ENCODE measurements around the gene KCNC1.

KCNC1 gene

DNA sequence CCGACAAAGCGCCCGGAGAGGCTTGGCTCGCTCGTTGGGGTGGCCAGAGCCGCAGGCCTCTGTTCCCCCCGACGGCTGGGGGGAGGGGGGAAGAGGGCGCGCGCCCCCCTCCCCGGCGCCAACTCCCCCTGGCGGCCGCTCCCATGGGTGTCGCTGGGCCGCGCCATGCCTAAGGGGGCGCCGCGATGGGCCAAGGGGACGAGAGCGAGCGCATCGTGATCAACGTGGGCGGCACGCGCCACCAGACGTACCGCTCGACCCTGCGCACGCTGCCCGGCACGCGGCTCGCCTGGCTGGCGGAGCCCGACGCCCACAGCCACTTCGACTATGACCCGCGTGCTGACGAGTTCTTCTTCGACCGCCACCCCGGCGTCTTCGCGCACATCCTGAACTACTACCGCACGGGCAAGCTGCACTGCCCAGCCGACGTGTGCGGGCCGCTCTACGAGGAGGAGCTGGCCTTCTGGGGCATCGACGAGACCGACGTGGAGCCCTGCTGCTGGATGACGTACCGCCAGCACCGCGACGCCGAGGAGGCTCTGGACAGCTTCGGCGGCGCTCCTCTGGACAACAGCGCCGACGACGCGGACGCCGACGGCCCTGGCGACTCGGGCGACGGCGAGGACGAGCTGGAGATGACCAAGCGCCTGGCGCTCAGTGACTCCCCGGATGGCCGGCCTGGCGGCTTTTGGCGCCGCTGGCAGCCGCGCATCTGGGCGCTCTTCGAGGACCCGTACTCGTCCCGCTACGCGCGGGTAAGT lies 1.4 kb downstream of the KCNC1 start:
- TF ChIP-seq, protein P1, sequence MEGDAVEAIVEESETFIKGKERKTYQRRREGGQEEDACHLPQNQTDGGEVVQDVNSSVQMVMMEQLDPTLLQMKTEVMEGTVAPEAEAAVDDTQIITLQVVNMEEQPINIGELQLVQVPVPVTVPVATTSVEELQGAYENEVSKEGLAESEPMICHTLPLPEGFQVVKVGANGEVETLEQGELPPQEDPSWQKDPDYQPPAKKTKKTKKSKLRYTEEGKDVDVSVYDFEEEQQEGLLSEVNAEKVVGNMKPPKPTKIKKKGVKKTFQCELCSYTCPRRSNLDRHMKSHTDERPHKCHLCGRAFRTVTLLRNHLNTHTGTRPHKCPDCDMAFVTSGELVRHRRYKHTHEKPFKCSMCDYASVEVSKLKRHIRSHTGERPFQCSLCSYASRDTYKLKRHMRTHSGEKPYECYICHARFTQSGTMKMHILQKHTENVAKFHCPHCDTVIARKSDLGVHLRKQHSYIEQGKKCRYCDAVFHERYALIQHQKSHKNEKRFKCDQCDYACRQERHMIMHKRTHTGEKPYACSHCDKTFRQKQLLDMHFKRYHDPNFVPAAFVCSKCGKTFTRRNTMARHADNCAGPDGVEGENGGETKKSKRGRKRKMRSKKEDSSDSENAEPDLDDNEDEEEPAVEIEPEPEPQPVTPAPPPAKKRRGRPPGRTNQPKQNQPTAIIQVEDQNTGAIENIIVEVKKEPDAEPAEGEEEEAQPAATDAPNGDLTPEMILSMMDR (conservative IDR thresholded peaks at IDR 0.05; ENCODE audit: control insufficient read depth, insufficient read depth, low read depth, low read length), result no peak
- no peak overlapping the region for H3K4me3 ChIP-seq (ENCODE audit: control insufficient read depth, low read depth, low read length)

DNA sequence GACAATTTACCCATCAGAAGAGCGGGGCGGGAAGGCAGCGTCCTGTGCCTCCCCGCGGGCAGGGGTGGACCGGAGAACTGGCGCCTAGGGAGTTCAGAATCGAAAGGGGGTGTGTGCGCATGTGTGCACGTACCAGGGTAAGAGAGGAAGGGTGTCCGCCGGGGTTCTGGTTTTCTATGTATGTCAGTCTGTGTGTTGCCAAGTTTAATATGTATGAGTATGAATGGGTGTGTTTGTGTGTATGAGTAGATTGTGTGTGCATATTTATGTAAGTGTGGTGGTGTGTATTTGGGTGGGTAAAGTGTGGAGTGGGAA lies 2.0 kb downstream of the KCNC1 start:
- H3K4me3 ChIP-seq (ENCODE audit: control insufficient read depth, low read depth, low read length), result no peak overlapping the region
- TF ChIP-seq, protein P1 (conservative IDR thresholded peaks at IDR 0.05; ENCODE audit: control insufficient read depth, insufficient read depth, low read depth, low read length), result no peak
- no peak for DNase-seq (ENCODE audit: low read depth)

More for the DNA sequence above, 1.4 kb downstream of the KCNC1 start:
- no peak for DNase-seq (ENCODE audit: low read depth)

DNA sequence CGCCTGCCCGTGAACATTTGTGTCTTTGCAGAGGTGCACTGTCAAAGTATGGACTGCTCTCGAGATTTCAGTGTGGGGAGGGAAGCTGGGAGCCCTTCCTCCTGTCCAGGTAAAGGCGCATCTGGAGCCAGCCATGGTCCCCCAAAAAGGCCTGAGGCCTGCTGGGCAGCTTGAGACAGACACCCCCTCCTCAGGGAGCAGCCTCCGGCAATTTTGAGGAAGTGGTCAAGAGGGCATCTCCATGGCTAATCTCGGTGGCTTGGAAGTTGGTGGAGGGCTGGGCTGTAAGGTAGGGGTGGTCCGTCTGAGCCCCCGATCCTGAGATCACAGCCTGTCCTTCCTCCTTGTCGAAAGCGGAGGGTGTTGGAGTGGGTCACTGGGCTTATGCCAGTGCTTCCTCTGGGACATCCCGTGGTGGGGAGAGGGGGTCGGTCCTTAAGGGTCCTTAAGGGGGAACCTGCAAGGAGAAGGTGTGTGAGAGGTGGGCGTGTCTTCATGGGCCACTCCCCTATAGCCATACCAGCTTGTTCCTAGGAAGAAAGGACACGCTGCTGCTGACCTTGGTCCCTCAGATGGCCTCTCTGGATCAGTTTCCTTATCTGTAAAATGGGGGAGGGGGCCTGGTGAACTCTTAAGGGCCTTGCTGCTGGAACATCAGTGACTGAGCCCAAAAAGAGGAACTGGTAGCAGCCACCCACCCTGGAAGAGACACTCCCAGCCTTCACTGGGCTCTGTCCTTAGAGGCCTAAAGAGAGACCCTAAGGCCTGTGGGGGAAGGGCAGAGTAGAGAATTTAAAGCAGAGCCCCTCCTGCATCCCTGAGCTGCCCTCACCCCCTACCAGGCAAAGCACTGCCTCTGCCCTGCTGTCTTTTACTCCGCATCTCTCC lies 2.6 kb downstream of the KCNC1 start:
- H3K4me3 ChIP-seq (ENCODE audit: control insufficient read depth, low read depth, low read length), result no peak overlapping the region
- no peak for DNase-seq (ENCODE audit: low read depth)
- TF ChIP-seq, protein P1 (conservative IDR thresholded peaks at IDR 0.05; ENCODE audit: control insufficient read depth, insufficient read depth, low read depth, low read length), result no peak

DNA sequence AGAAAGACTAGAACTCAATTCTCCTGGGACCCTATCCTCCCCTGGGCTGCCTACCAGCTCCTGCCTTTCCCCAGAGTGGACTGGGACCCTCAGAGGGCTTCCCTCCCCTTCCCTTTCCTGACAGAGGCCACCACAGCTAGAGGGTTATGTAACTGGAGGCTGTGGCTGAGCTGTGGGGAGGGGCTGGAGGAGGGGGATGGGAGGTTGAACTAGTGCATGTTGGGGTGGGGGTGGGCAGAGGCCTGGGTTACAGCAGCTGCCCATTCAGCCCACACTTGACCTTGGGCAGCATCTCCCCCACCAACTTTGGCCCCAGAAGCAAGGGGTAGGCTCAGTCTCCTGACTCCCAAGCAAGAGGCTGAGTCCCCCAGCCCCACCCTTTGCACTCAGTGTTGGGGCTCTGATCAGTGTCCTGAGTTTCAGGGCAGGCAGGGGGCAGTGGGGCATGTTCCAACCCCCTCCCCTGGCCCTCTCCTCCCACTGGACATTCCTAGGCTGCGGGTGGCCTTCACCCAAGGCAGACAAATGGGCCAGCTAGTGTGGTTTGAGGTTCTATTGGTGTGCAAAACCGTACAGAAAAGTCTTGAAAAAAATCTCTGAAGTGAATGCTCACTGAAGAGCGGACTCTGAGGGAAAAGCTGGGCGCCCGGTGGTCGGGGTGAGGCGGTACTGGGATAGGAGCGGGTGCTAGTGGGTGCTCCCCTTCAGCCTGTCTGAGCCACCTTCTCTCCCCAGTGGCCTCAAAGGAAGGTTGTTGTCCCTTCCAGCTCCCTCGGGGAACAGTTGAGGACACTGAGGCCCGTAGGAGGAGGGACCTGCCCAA lies 3.8 kb downstream of the KCNC1 start:
- DNase-seq (ENCODE audit: low read depth), result no peak
- no peak overlapping the region for H3K4me3 ChIP-seq (ENCODE audit: control insufficient read depth, low read depth, low read length)
- TF ChIP-seq, protein P1 (conservative IDR thresholded peaks at IDR 0.05; ENCODE audit: control insufficient read depth, insufficient read depth, low read depth, low read length), result no peak

DNA sequence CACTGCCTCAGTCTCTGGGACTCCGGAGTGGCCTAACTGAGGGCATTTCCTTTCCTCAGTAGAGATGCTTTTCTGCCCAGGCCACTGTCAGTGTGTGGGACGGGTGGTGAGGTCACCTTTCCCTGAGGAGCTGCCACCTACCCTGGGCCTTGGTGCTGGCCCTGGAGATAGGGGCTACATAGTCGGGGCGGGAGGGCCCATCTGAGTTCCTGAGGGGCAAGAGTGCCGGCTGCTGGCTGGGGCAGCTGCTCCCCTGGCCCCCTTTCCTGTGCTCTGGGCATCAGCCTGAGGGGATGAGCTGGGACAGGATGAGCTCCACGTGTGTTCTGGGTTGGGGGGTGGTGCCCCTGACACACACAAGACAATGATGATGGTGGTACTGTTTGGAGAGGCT lies 5.4 kb downstream of the KCNC1 start:
- H3K4me3 ChIP-seq (ENCODE audit: control insufficient read depth, low read depth, low read length), result no peak overlapping the region
- TF ChIP-seq, protein P1 (conservative IDR thresholded peaks at IDR 0.05; ENCODE audit: control insufficient read depth, insufficient read depth, low read depth, low read length), result no peak
- DNase-seq (ENCODE audit: low read depth), result no peak

DNA sequence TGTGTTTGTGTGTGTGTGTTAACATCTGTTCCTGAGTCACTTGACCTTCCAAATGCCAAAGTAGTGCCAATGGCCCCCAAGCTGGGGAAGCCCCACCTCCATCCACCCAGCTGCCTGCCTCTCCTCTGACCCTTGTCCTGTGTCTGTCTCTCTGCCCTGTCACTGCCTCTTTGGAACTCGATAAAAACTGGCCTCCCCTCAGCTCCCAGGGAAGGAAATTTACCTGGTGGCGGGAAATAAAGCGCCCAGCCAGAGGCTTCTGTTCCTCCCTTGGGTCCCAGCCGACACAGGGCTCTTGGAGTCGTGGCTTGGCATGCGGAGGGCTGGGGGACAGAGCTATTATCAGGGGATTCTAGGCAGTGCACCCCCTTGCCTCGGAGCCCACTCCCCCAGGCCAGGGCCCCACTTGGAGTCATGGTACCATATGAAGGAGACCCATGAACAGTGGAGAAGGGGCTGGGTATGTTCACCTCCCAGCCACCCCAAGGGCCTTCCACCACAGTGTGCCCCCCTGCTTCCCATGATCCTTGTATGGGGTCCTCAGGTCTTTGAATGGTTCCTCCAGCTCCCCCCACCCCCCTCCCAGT lies 6.2 kb downstream of the KCNC1 start:
- no peak overlapping the region for H3K4me3 ChIP-seq (ENCODE audit: control insufficient read depth, low read depth, low read length)
- TF ChIP-seq, protein P1 (conservative IDR thresholded peaks at IDR 0.05; ENCODE audit: control insufficient read depth, insufficient read depth, low read depth, low read length), result no peak
- DNase-seq (ENCODE audit: low read depth), result no peak

All from fibroblast of mammary gland (primary cell).